ENCODE results near the gene DPYD.

DPYD gene

GRCh38 chr1:97906567-97907241 is 14.1 kb downstream of the DPYD start:
- no peak for DNase-seq

DNA sequence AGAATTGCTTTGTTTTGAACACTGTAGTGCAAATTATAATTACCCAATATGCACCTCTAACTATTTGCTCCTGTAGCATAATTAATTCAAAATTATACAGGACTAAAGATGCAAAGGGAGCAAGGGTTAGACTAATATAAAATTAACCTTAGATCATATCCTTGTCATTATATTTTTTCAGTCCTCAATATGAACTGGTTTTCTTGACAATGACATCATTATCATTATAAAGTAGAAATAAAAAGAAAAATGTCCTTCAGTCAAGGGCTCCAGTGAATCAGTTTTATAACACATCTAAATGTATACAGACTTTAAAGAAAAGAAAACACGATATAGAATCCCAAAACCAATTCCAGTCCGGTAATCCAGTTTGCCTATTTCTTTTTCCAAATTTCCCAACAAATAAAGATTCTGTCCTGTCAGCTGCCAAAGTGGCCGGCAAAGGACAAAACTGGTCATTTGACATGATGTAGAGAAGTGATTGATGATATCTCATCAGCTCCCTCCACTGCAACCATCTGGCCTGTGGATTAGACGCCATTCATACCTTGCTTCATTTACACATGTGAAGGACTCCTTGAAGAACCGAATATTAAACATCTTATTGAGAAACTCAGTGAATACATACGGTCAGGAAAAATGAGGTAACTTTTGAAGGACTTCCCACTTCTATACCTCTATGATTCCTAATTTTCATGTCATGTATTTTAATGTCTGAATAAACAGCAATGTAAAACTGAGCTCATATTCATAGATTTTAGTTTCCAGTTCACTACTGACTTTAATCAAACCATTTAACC is 15.5 kb downstream of the DPYD start:
- DNase-seq = no peak

GRCh38 chr1:97904534-97904933 is 16.3 kb downstream of the DPYD start:
- DNase-seq = peak; percentile 22

GRCh38 chr1:97903626-97904025 is 17.2 kb downstream of the DPYD start:
- no peak for DNase-seq

GRCh38 chr1:97902067-97902466 is 18.8 kb downstream of the DPYD start:
- DNase-seq = no peak

DNA sequence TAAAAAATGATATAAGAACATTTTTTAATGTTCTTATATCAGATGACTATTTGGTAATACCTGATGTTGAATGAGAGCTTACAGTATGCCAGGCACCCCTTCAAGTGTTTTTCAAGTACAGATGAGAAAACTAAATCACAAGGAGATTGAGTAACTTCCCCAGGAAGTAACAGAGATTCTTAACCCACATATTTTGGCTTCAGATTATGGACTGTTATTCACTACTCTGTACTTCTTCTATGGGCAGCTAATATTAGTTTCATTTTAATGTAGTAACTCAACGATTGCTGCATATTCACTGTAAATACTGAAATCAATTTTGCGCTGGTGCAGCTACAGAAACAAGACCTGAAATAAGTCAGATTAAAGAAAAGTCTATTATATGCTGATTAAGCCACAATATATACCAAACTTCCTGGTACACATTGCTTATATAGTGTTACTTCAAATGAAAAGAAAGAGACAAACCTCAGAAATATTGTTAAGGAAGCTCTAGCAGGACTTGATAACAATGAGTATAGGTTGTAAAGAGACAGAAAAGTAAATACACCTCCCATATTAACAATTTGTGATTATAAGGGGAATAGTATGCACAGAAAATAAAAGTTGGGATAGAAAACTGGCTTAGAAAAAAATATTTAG is 19.7 kb downstream of the DPYD start:
- peak; percentile 38 for DNase-seq

DNA sequence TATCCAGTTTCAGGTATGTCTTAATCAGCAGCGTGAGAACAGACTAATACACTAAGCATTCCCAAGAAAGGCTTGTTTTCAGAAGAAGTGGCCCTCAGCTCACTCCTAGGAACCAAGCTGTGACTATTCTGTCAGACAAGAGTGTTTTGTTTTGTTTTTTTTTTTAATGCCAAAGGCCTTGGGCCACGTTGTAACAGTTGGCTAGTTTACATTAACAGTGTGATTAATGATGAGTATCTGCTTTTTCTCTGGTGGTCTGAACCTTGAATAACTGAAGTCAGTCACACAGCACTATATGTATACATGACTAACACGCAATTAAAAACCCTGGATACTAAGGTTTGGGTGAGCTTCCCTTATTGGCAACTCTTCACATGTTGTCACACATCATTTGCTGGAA is 21.9 kb downstream of the DPYD start:
- DNase-seq = no peak

DNA sequence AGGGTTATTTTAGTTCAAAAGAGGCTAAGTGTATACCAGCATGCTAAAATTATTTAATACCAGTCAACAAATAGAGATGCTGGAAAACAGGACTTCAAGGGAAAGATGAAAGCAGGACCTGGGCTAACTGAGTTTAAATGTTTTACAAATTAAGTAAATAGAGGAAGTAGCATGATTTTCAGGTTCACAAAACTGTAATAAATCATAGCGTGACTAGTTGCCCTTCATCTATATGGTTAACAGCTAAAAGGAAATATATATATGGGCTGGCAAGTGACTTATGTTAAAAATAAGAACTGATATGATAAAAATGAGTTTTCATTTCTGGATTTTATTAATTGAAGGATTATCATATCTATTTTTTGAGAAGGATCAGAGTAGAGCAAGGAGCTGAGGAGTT is 25.6 kb downstream of the DPYD start:
- no peak for DNase-seq

DNA sequence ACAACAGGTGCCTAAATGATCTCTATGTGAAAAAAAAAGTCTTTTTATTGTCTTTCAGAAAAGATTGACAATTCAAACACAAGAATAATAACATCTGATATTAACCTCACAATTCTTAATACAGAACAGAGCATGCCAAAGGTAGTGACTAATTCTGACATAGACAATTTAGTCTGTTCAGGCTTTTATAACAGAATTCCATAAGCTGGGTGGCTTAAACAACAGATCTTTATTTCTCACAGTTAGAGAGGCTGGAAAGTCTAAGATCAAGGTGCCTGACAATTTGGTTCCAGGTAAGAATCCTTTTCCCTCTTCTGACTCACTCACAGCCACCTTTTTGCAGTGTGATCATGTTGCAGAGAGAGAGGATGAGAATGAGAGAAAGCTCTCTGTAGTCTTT is 27.0 kb downstream of the DPYD start:
- DNase-seq = no peak

- no peak for DNase-seq
These were observed 34.6 kb downstream of the DPYD start for GRCh38 chr1:97886199-97886598.

DNA sequence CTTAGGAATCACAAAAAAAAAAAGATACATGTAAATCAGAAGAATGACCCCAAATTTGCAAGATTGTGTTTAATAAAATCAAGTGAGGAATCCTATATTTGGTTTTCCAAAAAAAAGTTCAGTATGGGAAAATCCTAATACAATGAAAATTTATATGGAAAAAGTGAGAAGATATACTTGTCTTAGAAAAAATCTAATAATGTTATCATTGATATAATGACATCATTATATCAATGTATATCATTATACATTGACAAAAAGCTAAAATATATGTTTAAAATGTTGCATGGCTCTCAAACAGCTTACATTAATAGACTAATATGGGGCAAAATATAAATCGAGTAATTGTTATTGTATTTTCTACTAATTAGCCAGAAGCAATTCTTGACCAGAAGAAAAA is 37.0 kb downstream of the DPYD start:
- DNase-seq = no peak

DNA sequence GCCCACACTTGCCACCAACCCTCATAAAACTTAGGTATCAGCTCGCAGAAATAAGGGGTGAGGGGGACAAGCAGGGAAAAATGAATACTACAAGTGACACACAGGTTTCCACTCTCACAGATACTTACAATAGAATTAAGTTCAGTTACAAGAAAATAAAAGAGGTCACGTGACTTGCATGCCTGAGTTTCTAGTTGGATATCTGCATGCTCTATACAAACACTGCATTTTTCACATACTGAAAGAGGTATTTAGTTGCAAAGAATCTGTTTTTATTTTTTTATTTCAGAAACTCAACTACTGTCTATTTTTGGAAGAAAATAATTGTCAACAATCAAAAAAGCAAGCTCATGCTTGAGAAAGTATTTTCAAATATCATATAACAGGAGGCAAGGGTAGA is 43.5 kb downstream of the DPYD start:
- no peak for DNase-seq

GRCh38 chr1:97875996-97876395 is 44.8 kb downstream of the DPYD start:
- no peak for DNase-seq

DNA sequence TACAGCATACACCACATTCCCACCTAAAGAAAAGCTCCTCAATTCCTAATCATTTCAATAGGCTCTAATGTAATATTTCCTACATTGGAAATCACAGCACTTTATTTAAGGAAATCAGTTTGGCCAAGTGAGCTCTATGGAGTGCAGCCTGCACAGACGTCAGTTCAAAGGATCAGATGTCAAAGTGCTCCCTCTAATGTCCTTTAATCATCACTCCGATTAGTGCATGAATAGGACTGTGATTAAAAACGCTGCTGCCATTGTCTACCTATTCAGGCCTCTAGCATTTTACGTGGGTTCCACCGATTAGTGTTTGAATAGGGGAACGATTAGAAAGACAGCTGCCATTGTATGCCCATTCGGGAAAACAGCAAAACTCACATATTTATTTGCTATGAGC is 50.2 kb downstream of the DPYD start:
- DNase-seq = no peak

DNA sequence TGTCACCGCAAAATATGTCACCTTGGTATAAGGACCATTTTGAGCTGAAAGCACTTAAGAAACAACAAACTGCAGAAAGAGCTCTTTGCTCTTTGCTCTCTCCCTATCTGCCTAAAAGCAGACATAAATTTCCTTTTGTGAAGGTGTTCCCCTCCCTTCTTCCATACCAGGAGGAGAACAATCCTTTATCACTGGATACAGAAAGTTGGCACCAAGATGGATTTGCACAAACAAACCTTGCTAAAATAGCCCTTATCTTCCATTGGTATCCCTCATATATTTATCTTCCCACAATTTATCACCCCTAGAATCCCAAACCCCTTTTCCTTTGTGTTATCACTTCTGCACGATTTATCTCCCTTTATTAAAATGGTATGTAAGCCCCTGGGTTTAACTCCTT is 51.4 kb downstream of the DPYD start:
- DNase-seq = no peak

- no peak for DNase-seq
These were observed 53.7 kb downstream of the DPYD start for GRCh38 chr1:97867127-97867526.

DNA sequence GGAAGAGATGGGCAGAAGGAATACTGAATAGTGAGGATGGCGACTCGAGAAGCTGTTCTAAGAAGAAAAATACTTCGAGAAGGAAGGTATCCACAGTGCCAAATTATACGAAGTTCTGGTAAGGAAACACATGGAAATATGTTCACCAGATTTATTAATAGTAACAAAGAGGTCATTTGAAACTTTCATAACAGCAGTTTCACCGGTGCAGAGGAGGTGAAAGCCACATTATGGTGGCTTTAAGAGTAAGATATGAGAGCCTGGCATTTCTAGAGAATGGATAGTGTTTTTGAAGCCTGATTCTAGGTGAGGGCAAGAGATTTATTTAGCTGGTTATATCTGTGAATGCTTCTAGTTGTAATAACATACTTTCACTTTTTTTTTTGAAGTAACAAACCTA is 56.2 kb downstream of the DPYD start:
- DNase-seq = no peak

GRCh38 chr1:97853221-97853620 is 67.6 kb downstream of the DPYD start:
- DNase-seq = peak; percentile 69

- DNase-seq = peak; percentile 72
These were observed 71.2 kb downstream of the DPYD start for GRCh38 chr1:97849345-97850340.

- no peak for DNase-seq
These were observed 75.0 kb downstream of the DPYD start for GRCh38 chr1:97845805-97846204.

DNA sequence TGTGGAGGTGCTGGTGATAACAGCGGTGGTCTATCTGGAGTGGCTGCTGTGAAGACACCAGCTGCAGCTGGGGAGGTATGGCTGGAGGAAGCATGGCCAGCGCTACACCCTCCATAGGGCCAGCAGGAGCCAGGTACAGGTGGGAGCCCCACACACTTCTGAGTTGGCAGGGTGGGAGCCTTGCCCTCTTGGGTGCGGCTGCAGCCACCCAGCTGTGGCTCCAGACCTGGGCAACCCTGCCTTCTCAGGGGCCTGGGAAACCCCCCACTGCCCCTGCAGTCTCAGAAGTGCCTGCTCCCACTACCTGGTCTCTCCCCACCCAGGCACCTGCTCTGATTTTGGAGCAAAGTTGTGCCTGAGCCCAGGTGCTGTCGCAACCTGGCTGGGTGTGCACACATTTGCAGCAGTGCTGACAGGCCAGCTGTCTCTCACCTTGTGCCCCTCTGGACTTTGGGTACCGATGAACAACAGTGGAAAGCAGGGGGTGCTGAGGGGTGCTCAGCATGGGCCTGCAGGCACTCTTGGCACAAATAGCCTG is 76.2 kb downstream of the DPYD start:
- no peak for DNase-seq

GRCh38 chr1:97841338-97841737 is 79.5 kb downstream of the DPYD start:
- peak; percentile 18 for DNase-seq

DNA sequence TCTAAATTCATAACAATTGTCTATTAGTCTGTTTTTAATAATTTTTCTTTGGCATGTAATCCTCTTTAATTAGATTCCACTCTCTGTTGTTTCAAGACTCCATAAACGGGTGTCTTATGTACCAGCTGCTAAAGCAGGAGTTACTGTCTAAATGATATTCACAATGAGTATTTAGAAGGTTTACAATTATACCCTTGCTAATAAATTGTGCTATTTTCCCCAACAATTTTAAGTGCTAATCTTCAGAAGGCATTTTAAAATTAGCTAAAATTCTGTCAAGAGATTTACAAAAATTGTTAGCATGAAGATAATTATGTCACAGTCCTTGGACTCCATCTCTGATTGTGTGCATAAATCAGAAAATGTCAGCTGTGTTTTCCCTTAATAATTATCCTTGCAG is 83.7 kb downstream of the DPYD start:
- DNase-seq = no peak
